ACC112 (cell line): Measurements from ENCODE around the gene ARMH1.
A peak's percentile ranks its signal among the peaks of the same experiment; 100 is the strongest.
"Not testable (repeated sequence)": the region's sequence is repeated elsewhere in the genome, so short reads cannot be mapped to it uniquely, and the experiment has no call there.

Source experiments
- H2AFZ ChIP-seq: fragments of 200-600 bp; sonication (generic); one replicate; pipeline ENCODE4 v1.6.0; 2017; ENCODE audit warnings: antibody characterized with exemption, low read length; ENCODE audit not compliant: unreplicated experiment
- H3K27ac ChIP-seq: fragments of 200-600 bp; sonication (generic); 2 replicates; pipeline ENCODE4 v1.5.1; 2014; ENCODE audit warnings: low read depth, mild to moderate bottlenecking, antibody characterized with exemption, low read length, moderate library complexity
- H3K27me3 ChIP-seq: fragments of 200-600 bp; sonication (generic); 2 replicates; pipeline ENCODE4 v1.6.1; 2014; ENCODE audit warnings: mild to moderate bottlenecking, antibody characterized with exemption, low read length, moderate library complexity, mixed read lengths; ENCODE audit not compliant: insufficient read depth
- H3K36me3 ChIP-seq: fragments of 200-600 bp; sonication (generic); 2 replicates; pipeline ENCODE4 v1.6.1; 2016; ENCODE audit warnings: mild to moderate bottlenecking, antibody characterized with exemption, low read length, moderate library complexity, mixed read lengths; ENCODE audit not compliant: insufficient read depth
- H3K4me1 ChIP-seq: fragments of 200-600 bp; sonication (generic); one replicate; pipeline ENCODE4 v1.6.1; 2016; ENCODE audit warnings: low read length, mixed read lengths; ENCODE audit not compliant: insufficient read depth, unreplicated experiment, control insufficient read depth
- H3K4me3 ChIP-seq: fragments of 200-600 bp; sonication (generic); 2 replicates; pipeline ENCODE4 v1.5.1; 2014; ENCODE audit warnings: mild to moderate bottlenecking, low read depth, low read length
- H3K79me2 ChIP-seq: fragments of 200-600 bp; sonication (generic); one replicate; pipeline ENCODE4 v1.6.0; 2016; ENCODE audit warnings: low read length; ENCODE audit not compliant: control insufficient read depth, unreplicated experiment, insufficient read depth

ARMH1 gene

GRCh38 chr1:44739307-44740178, 65.0 kb downstream of the ARMH1 start, which contains the start of gene KIF2C:
Gene KIF2C (plus strand): TSS chr1:44739837. CDS start chr1:44739933, 96 bp downstream.
- peak within 1 kb of the TSS; percentile 72 for H3K27ac ChIP-seq
- peaks cover 20% of the 10 kb centered on the region for H3K4me1 ChIP-seq
- H3K36me3 ChIP-seq: no peaks in the 10 kb centered on the region
- peak within 1 kb of the TSS; percentile 97 for H2AFZ ChIP-seq
- no peaks in the 10 kb centered on the region for H3K27me3 ChIP-seq
- H3K79me2 ChIP-seq: peaks cover 45% of the 10 kb centered on the region
- H3K4me3 ChIP-seq: peak within 1 kb of the TSS; percentile 98

- H3K36me3 ChIP-seq: no peaks in the 10 kb centered on the region
- peak overlapping the region; percentile 98 for H3K4me3 ChIP-seq
- H3K27me3 ChIP-seq: no peaks in the 10 kb centered on the region
- H3K79me2 ChIP-seq: peaks cover 46% of the 10 kb centered on the region
- peaks cover 20% of the 10 kb centered on the region for H3K4me1 ChIP-seq
- peak overlapping the region; percentile 93 for H2AFZ ChIP-seq
- peak overlapping the region; percentile 72 for H3K27ac ChIP-seq
Observed at GRCh38 chr1:44740179-44740617, 65.7 kb downstream of the ARMH1 start.

DNA sequence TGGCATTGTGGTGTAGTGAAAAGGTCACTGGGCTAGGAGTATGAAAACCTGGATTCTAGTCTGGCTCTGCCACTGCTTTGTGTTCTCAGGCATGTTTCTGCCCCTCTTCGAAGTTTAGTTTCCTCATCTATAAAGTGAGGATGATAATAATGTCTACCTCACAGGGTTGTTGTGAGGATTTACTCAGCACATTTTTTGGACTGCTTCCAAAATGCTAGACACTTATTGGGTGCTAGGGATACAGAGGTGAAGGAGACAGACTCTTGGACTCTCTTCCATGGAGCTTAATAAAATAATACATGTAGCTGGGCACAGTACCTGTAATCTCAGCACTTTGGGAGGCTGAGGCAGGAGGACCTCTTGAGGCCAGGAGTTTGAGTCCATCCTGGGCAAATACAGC, 68.7 kb downstream of the ARMH1 start:
- H3K4me1 ChIP-seq: peaks cover 20% of the 10 kb centered on the region
- peaks cover 49% of the 10 kb centered on the region for H3K79me2 ChIP-seq
- no peaks in the 10 kb centered on the region for H3K36me3 ChIP-seq
- no peak overlapping the region for H2AFZ ChIP-seq
- H3K27me3 ChIP-seq: no peaks in the 10 kb centered on the region
- no peak overlapping the region for H3K27ac ChIP-seq
- H3K4me3 ChIP-seq: no peak overlapping the region

DNA sequence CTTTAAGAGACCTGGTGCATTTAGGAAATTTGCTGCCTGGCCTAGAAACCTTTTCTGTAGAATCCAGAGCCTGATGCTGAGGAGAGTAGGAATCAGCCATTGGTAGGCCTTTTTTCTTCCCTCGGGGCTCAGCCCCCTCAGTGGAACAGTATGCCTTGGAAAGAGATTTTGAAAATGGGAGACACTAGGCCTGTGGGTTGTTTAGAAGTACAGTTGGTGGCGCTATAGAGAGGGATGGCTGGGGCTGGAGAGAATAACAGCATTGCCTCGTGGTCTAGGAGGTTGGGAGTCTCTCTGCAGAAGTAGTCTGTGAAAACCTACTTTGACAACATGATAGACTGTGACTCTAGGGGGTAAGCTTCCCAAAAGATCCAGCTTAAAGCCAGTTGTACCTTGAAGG, 73.4 kb downstream of the ARMH1 start:
- Histone ChIP-seq H2AFZ (no peak overlapping the region), H3K36me3 (peaks cover 1% of the 10 kb centered on the region; the same call in 1 of the 2 replicates), H3K79me2 (peaks cover 22% of the 10 kb centered on the region)

GRCh38 chr1:44757420-44757819, 82.9 kb downstream of the ARMH1 start:
- Histone ChIP-seq H2AFZ (no peak overlapping the region), H3K27me3 (no peaks in the 10 kb centered on the region), H3K4me3 (no peak overlapping the region), H3K27ac (no peak overlapping the region), H3K79me2 (no peaks in the 10 kb centered on the region), H3K4me1 (no peaks in the 10 kb centered on the region), H3K36me3 (peaks cover 17% of the 10 kb centered on the region)

More for the DNA sequence above, 73.4 kb downstream of the ARMH1 start:
- H3K27ac ChIP-seq: no peak overlapping the region
- H3K4me3 ChIP-seq: no peak overlapping the region
- peaks cover 5% of the 10 kb centered on the region for H3K4me1 ChIP-seq
- no peaks in the 10 kb centered on the region for H3K27me3 ChIP-seq

DNA sequence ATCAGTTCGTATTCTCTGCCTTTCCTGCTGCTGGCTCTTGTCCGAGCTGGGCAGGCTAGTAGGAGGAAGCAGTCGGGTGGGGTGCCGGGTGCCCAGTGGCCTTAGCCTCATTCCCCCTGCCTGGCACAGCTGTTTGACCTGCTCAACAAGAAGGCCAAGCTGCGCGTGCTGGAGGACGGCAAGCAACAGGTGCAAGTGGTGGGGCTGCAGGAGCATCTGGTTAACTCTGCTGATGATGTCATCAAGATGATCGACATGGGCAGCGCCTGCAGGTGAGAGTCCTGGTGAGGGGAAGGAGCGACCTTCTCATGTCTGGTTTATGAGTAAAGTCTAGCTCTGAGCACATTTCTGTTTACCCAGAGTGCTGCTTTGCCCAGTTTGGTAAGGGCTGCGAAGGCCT, 84.6 kb downstream of the ARMH1 start:
- Histone ChIP-seq H3K27me3 (no peaks in the 10 kb centered on the region), H3K27ac (no peak overlapping the region), H3K4me1 (no peaks in the 10 kb centered on the region), H2AFZ (no peak overlapping the region), H3K36me3 (peaks cover 14% of the 10 kb centered on the region), H3K4me3 (no peak overlapping the region), H3K79me2 (no peaks in the 10 kb centered on the region)

- H3K4me1 ChIP-seq: no peaks in the 10 kb centered on the region
- no peak overlapping the region for H2AFZ ChIP-seq
- peaks cover 14% of the 10 kb centered on the region for H3K36me3 ChIP-seq
- no peaks in the 10 kb centered on the region for H3K27me3 ChIP-seq
- H3K79me2 ChIP-seq: no peaks in the 10 kb centered on the region
- H3K4me3 ChIP-seq: no peak overlapping the region
- H3K27ac ChIP-seq: no peak overlapping the region
Observed at GRCh38 chr1:44760876-44761275, 86.4 kb downstream of the ARMH1 start.

DNA sequence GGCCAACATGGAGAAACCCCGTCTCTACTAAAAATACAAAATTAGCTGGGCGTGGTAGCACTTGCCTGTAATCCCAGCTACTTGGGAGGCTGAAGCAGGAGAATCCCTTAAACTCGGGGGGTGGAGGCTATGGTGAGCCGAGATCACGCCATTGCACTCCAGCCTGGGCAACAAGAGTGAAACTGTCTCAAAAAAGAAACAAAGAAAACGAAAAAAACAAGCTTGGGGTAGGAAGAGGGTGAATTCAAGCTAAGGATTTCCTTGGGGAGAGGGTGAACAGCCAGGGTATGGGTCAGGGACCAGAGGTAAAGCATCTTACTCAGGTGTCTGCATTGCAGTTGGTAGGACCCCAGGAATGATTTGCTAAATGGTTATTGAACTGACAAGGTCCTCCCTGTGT, 91.9 kb downstream of the ARMH1 start:
- H3K4me1 ChIP-seq, H3K4me3 ChIP-seq, H3K79me2 ChIP-seq, H2AFZ ChIP-seq, H3K27ac ChIP-seq, H3K27me3 ChIP-seq: not testable (repeated sequence)
- peaks cover 15% of the 10 kb centered on the region; the same call in 1 of the 2 replicates for H3K36me3 ChIP-seq
